Measurements from ENCODE around the gene FAM210A. TPM values are rescaled to one million over a fixed set of nuclear protein-coding genes. Genes with fewer than 3 reads are reported as not detected.

The FAM210A gene
- total RNA-seq, 1 experiment from 2014 or later, result 21.0 TPM

GRCh38 chr18:13745696-13746095 is 19.3 kb upstream of the FAM210A start:
- ATAC-seq (no peak), DNase-seq (ENCODE audit: low read depth, low spot score) (no peak)
- ChIA-PET CTCF (no interaction called here), POLR2A (interaction anchor here (0.6 kb wide), 1 partner anchor 674 kb away, joined by 3 read pairs; no protein-coding TSS in a partner anchor)
- Histone ChIP-seq H3K27ac (ENCODE audit: low read length) (no peak overlapping the region), H3K27me3 (ENCODE audit: control insufficient read depth, insufficient read depth, low read length) (no peaks in the 10 kb centered on the region), H3K4me3 (ENCODE audit: low read depth in 2 of 2, low read length in 2 of 2) (no peak overlapping the region), H3K36me3 (ENCODE audit: control insufficient read depth, insufficient read depth, low read length) (peaks cover 14% of the 10 kb centered on the region), H3K4me1 (ENCODE audit: control insufficient read depth, insufficient read depth, low read length) (no peaks in the 10 kb centered on the region), H3K9me3 (ENCODE audit: control insufficient read depth, insufficient read depth, low read depth, low read length) (no peaks in the 10 kb centered on the region)
- intact Hi-C loops (cut with micrococcal nuclease; ENCODE audit: unreplicated experiment) (loop anchor here (10.0 kb wide), 1 partner anchor 339 kb away; no protein-coding TSS in a partner anchor), in situ Hi-C loops (cut with HindIII; ENCODE audit: low pct_unique_long_range_greater_than_20kb, low sequenced_read_pairs) (no loop called here)
- no peak for TF ChIP-seq CTCF (IDR thresholded peaks at IDR 0.05)
- TF ChIP-seq REST (IDR thresholded peaks at IDR 0.05; ENCODE audit: insufficient read depth in 1 of 2, low read depth in 2 of 2, low read length in 1 of 2), result no peak
- no peak for TF ChIP-seq POLR2AphosphoS5 (IDR thresholded peaks at IDR 0.05; ENCODE audit: low read depth, low read length)
- TF ChIP-seq SIN3A (IDR thresholded peaks at IDR 0.05; ENCODE audit: borderline replicate concordance, insufficient read depth, low read depth, low read length), result no peak
- TF ChIP-seq TCF7L2 (IDR thresholded peaks at IDR 0.05; ENCODE audit: low read depth, low read length), result no peak
- TSS peak; percentile 33 for BruUV-seq (replicated peaks)

GRCh38 chr18:13735681-13736080 is 9.3 kb upstream of the FAM210A start:
- CTCF ChIA-PET, result no interaction called here
- intact Hi-C loops (cut with micrococcal nuclease; ENCODE audit: unreplicated experiment) (no loop called here), in situ Hi-C loops (cut with HindIII; ENCODE audit: low pct_unique_long_range_greater_than_20kb, low sequenced_read_pairs) (no loop called here)
- no peak overlapping the region for H3K4me3 ChIP-seq (ENCODE audit: low read depth in 2 of 2, low read length in 2 of 2)
- ATAC-seq, result no peak
- H3K4me1 ChIP-seq (ENCODE audit: control insufficient read depth, insufficient read depth, low read length), result no peaks in the 10 kb centered on the region
- BruUV-seq (replicated peaks), result no TSS peak
- no peaks in the 10 kb centered on the region for H3K9me3 ChIP-seq (ENCODE audit: control insufficient read depth, insufficient read depth, low read depth, low read length)
- no peak overlapping the region for H3K27ac ChIP-seq (ENCODE audit: low read length)
- POLR2A ChIA-PET, result no interaction called here
- DNase-seq (ENCODE audit: low read depth, low spot score), result no peak
- H3K27me3 ChIP-seq (ENCODE audit: control insufficient read depth, insufficient read depth, low read length), result no peaks in the 10 kb centered on the region
- TF ChIP-seq CTCF (IDR thresholded peaks at IDR 0.05), result no peak
- TF ChIP-seq SIN3A (IDR thresholded peaks at IDR 0.05; ENCODE audit: borderline replicate concordance, insufficient read depth, low read depth, low read length), result no peak
- no peak for TF ChIP-seq REST (IDR thresholded peaks at IDR 0.05; ENCODE audit: insufficient read depth in 1 of 2, low read depth in 2 of 2, low read length in 1 of 2)
- no peak for TF ChIP-seq TCF7L2 (IDR thresholded peaks at IDR 0.05; ENCODE audit: low read depth, low read length)
- no peak for TF ChIP-seq POLR2AphosphoS5 (IDR thresholded peaks at IDR 0.05; ENCODE audit: low read depth, low read length)
- peaks cover 29% of the 10 kb centered on the region for H3K36me3 ChIP-seq (ENCODE audit: control insufficient read depth, insufficient read depth, low read length)
